ENCODE data around the gene SLAMF9. TPM values are rescaled to one million over a fixed set of nuclear protein-coding genes. Genes with fewer than 3 reads are reported as not detected.

SLAMF9 gene
- total RNA-seq, 1 experiment from 2014 or later, result not detected

DNA sequence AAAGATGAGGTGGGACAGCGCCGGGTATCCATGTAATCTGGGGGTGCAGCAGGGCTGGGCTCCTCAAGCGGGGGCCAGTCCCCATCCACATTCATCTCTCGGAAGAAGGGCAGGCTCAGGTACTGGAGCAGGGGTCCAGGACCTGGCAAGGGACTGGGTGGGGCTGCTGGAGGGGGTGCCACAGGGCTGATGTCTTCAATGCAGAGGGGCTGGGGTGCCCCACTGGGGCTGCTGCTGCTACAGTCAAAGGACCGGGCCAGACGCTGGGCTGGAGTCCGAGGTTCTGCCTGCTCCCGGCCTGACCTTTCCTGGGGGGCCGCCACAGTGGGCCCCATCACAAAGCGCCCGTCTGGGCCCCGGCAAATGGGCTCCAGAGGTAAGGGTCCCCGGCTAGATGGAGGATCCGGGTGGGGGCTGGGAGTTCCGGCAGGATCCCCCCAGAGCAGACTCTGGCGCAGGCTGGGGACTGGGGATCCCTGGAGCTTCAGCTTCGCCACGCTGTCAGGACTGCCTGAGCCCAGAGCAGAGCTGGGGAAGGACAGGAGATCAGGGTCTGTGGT, 25.5 kb downstream of the SLAMF9 start:
- ChIA-PET CTCF (interaction anchor here (0.6 kb wide), 1 partner anchor 154 kb away, joined by 11 read pairs; no protein-coding TSS in a partner anchor), POLR2A (no interaction called here)
- H3K9me3 ChIP-seq (ENCODE audit: control insufficient read depth, insufficient read depth, low read depth, low read length), result no peaks in the 10 kb centered on the region
- no peaks in the 10 kb centered on the region for H3K27me3 ChIP-seq (ENCODE audit: control insufficient read depth, insufficient read depth, low read length)
- TF ChIP-seq SIN3A (IDR thresholded peaks at IDR 0.05; ENCODE audit: borderline replicate concordance, insufficient read depth, low read depth, low read length), result no peak
- no peak for TF ChIP-seq TCF7L2 (IDR thresholded peaks at IDR 0.05; ENCODE audit: low read depth, low read length)
- no peak for TF ChIP-seq POLR2AphosphoS5 (IDR thresholded peaks at IDR 0.05; ENCODE audit: low read depth, low read length)
- TF ChIP-seq, protein P1, sequence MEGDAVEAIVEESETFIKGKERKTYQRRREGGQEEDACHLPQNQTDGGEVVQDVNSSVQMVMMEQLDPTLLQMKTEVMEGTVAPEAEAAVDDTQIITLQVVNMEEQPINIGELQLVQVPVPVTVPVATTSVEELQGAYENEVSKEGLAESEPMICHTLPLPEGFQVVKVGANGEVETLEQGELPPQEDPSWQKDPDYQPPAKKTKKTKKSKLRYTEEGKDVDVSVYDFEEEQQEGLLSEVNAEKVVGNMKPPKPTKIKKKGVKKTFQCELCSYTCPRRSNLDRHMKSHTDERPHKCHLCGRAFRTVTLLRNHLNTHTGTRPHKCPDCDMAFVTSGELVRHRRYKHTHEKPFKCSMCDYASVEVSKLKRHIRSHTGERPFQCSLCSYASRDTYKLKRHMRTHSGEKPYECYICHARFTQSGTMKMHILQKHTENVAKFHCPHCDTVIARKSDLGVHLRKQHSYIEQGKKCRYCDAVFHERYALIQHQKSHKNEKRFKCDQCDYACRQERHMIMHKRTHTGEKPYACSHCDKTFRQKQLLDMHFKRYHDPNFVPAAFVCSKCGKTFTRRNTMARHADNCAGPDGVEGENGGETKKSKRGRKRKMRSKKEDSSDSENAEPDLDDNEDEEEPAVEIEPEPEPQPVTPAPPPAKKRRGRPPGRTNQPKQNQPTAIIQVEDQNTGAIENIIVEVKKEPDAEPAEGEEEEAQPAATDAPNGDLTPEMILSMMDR (IDR thresholded peaks at IDR 0.05), result no peak
- no peak for TF ChIP-seq REST (IDR thresholded peaks at IDR 0.05; ENCODE audit: insufficient read depth in 1 of 2, low read depth in 2 of 2, low read length in 1 of 2)
- BruUV-seq (replicated peaks), result no TSS peak
- in situ Hi-C loops (cut with HindIII; ENCODE audit: low pct_unique_long_range_greater_than_20kb, low sequenced_read_pairs) (no loop called here), intact Hi-C loops (cut with micrococcal nuclease; ENCODE audit: unreplicated experiment) (no loop called here)
- no peak overlapping the region for H3K27ac ChIP-seq (ENCODE audit: low read length)
- DNase-seq (ENCODE audit: low read depth, low spot score) (no peak), ATAC-seq (no peak)
- H3K4me1 ChIP-seq (ENCODE audit: control insufficient read depth, insufficient read depth, low read length), result peaks cover 6% of the 10 kb centered on the region; the same call in 1 of the 2 replicates
- no peaks in the 10 kb centered on the region for H3K36me3 ChIP-seq (ENCODE audit: control insufficient read depth, insufficient read depth, low read length)
- no peak overlapping the region for H3K4me3 ChIP-seq (ENCODE audit: low read depth in 2 of 2, low read length in 2 of 2)

DNA sequence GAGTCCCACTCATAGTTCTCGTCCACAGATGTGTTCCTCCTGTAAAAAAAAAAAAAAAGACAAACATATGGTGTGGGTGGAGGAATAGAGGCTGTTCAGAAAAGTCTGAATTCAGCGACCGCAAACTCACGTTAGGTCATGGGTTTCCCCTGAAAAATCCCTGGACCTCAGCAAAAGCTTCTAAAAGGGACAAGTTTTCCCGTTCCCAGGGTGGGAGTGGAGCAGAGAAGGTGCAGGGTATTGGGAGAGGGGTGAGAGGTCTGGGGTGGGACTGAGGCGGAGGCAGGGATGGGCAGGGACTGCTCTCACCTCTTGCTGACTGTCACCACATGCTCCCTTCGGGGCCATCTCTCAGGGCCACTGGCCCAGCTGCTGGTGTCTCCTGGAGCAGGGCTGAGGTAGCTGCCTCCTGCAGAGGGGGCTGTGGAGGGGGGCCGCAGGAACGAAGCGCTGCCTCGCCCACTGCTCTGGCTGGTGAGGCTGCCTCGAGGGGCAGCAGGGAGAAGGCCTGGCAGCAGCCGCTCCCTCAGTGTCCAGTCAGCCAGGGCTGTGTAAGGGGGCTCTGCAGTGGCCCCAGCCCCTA, 26.1 kb downstream of the SLAMF9 start:
- Histone ChIP-seq H3K9me3 (ENCODE audit: control insufficient read depth, insufficient read depth, low read depth, low read length) (no peaks in the 10 kb centered on the region), H3K27me3 (ENCODE audit: control insufficient read depth, insufficient read depth, low read length) (no peaks in the 10 kb centered on the region), H3K27ac (ENCODE audit: low read length) (no peak overlapping the region; the same call in 1 of the 2 replicates), H3K4me3 (ENCODE audit: low read depth in 2 of 2, low read length in 2 of 2) (no peak overlapping the region), H3K36me3 (ENCODE audit: control insufficient read depth, insufficient read depth, low read length) (no peaks in the 10 kb centered on the region), H3K4me1 (ENCODE audit: control insufficient read depth, insufficient read depth, low read length) (peaks cover 10% of the 10 kb centered on the region)
- POLR2A ChIA-PET, result no interaction called here
- in situ Hi-C loops (cut with HindIII; ENCODE audit: low pct_unique_long_range_greater_than_20kb, low sequenced_read_pairs) (no loop called here), intact Hi-C loops (cut with micrococcal nuclease; ENCODE audit: unreplicated experiment) (no loop called here)
- DNase-seq (ENCODE audit: low read depth, low spot score), result no peak
- CTCF ChIA-PET, result interaction anchor here (0.6 to 0.9 kb wide), 2 partner anchors 78 to 155 kb away, joined by 3 to 11 read pairs; no protein-coding TSS in a partner anchor
- ATAC-seq, result no peak
- no TSS peak for BruUV-seq (replicated peaks)
- TF ChIP-seq SIN3A (IDR thresholded peaks at IDR 0.05; ENCODE audit: borderline replicate concordance, insufficient read depth, low read depth, low read length), result no peak
- TF ChIP-seq REST (IDR thresholded peaks at IDR 0.05; ENCODE audit: insufficient read depth in 1 of 2, low read depth in 2 of 2, low read length in 1 of 2), result no peak
- no peak for TF ChIP-seq TCF7L2 (IDR thresholded peaks at IDR 0.05; ENCODE audit: low read depth, low read length)
- TF ChIP-seq, protein P1 (IDR thresholded peaks at IDR 0.05), result no peak
- TF ChIP-seq POLR2AphosphoS5 (IDR thresholded peaks at IDR 0.05; ENCODE audit: low read depth, low read length), result no peak
